Activated CD8-positive, alpha-beta memory T cell treated with anti-CD3 and anti-CD28 coated beads, Interleukin-2, amount 50 U/mL, for 48 hours (primary cell): ENCODE results near the gene TRMU.
"Not testable (repeated sequence)": the region's sequence is repeated elsewhere in the genome, so short reads cannot be mapped to it uniquely, and the experiment has no call there.

Source experiments
- DNase-seq: peaks from one replicate; pipeline ENCODE4 v3.0.0-alpha.2; 2020

The TRMU gene

DNA sequence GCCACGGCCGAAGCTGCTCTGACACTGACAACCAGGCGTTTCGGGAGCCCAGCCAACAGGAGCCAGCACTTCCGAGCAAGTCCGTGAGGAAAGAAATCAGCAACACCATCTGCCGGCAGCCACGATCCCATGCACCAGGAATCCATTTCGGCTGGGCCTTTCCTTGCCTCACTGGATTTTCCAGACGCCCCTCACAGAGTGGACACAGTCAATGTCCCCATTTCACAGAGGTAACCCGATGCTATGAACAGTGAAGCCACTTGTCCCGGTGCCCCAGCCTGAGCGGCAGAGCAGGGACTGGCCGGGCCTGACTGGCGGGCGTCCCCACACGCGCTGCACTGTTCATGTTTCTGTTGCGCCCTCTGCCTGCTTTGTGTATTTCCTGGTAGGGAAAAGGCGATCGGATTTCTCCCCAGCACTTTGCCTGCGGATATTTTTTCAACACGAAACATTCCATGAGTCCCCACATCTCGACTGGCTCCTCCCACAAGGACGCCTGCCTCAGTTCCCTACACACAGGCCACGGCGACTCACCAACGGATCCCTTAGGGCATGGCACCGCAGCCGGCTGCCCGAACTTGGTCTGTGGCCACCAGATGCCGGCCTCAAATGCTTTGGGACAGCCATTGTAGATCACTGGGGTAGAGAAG lies 55.3 kb downstream of the TRMU start:
- DNase-seq, result no peak

GRCh38 chr22:46391486-46392136 lies 56.1 kb downstream of the TRMU start:
- no peak for DNase-seq

GRCh38 chr22:46392137-46392844 lies 56.8 kb downstream of the TRMU start:
- no peak for DNase-seq

GRCh38 chr22:46393873-46394272 lies 58.4 kb downstream of the TRMU start:
- no peak for DNase-seq

GRCh38 chr22:46394622-46395021 lies 59.1 kb downstream of the TRMU start:
- DNase-seq, result no peak

DNA sequence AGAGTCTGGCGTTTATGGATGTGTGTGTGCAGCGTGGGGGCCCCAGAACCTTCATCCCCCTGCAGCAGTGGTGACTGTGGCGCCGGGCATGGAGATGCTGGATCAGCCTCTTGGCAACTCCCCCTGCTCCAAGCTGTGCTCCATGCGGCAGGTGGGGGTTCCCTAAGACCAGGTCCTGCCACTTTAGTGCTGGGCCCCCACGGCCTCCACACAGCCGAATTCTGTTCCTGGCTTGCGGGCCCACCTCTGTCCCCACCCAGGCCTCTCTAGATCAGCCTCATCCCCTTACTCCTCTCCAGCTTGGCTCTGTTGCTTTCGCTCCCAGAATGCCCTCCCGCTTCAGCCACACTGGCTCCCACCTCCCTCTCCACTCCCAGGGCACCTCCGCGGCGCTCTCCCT lies 59.6 kb downstream of the TRMU start:
- DNase-seq, result no peak

- not testable (repeated sequence) for DNase-seq
Measured at GRCh38 chr22:46397049-46397448, 61.5 kb downstream of the TRMU start.

- no peak for DNase-seq
Measured at GRCh38 chr22:46397514-46397913, 62.0 kb downstream of the TRMU start.

- no peak for DNase-seq
Measured at GRCh38 chr22:46397951-46398350, 62.4 kb downstream of the TRMU start.

- no peak for DNase-seq
Measured at GRCh38 chr22:46399251-46400024, 63.9 kb downstream of the TRMU start.

DNA sequence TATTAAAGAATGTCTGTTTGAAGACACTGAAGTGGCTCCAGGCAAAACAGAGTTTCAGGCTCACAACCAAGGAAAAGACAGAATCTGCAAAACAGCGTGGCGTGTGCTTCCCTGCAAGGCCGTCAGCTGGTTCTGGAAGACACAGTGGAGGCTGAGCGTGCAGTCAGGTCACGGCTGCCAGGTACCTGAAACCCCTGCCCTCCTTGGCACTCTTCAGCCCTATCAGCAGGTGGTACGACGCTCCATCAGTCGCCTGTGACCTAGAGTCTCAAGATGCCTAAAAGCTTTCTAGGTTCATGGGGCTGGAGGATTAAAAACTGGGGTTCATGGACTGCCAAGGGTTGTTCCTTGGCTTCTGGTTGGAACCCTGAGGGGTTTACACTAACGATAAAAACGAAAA lies 65.9 kb downstream of the TRMU start:
- DNase-seq, result no peak

GRCh38 chr22:46402505-46402904 lies 67.0 kb downstream of the TRMU start:
- DNase-seq, result no peak

GRCh38 chr22:46403880-46404279 lies 68.4 kb downstream of the TRMU start:
- DNase-seq, result not testable (repeated sequence)

DNA sequence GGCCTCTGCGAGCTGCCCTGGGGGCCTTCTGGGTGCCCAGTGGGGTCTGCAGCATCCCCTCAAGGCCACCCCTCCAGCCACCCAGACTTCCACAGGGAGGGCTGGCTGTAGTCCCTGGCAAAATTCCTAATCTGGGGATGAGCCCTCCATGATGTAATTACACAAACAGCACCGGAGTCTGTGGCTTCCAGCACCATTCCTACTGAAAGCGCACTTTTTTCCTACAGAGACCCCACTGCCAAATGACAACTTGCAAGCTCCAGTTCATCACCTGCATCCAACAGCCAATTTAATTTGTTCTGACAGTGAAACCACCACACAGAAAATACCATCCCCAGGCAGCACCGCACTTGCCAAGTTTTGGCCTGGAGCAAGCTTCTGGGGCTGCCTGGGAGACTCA lies 70.4 kb downstream of the TRMU start:
- DNase-seq, result no peak

- no peak for DNase-seq
Measured at GRCh38 chr22:46406349-46406748, 70.8 kb downstream of the TRMU start.

- DNase-seq, result no peak
Measured at GRCh38 chr22:46406791-46407190, 71.3 kb downstream of the TRMU start.
